DMS53 treated with DMSO at 0.1 percent for 48 hours (cell line): ENCODE measurements around the gene KSR2.
"Not testable (repeated sequence)": the region's sequence is repeated elsewhere in the genome, so short reads cannot be mapped to it uniquely, and the experiment has no call there.

Source experiments
- DNase-seq: peaks from one replicate; lab custom pipeline; 2025; ENCODE audit not compliant: unreplicated experiment; lab: John Stamatoyannopoulos, UW

The KSR2 gene

GRCh38 chr12:117829108-117829507, 139.7 kb downstream of the KSR2 start:
- DNase-seq = no peak

GRCh38 chr12:117827660-117828059, 141.1 kb downstream of the KSR2 start:
- no peak for DNase-seq

GRCh38 chr12:117825827-117826226, 143.0 kb downstream of the KSR2 start:
- DNase-seq = no peak

GRCh38 chr12:117821480-117822175, 147.2 kb downstream of the KSR2 start:
- DNase-seq = no peak

GRCh38 chr12:117820216-117820907, 148.4 kb downstream of the KSR2 start:
- DNase-seq = no peak

- no peak for DNase-seq
Measured at GRCh38 chr12:117819160-117819559, 149.6 kb downstream of the KSR2 start.

- no peak for DNase-seq
Measured at GRCh38 chr12:117818400-117818799, 150.4 kb downstream of the KSR2 start.

- DNase-seq = no peak
Measured at GRCh38 chr12:117809509-117809908, 159.3 kb downstream of the KSR2 start.

GRCh38 chr12:117807946-117808345, 160.8 kb downstream of the KSR2 start:
- DNase-seq = no peak

- no peak for DNase-seq
Measured at GRCh38 chr12:117807355-117807754, 161.4 kb downstream of the KSR2 start.

- no peak for DNase-seq
Measured at GRCh38 chr12:117805865-117806264, 162.9 kb downstream of the KSR2 start.

- DNase-seq = no peak
Measured at GRCh38 chr12:117803001-117803400, 165.8 kb downstream of the KSR2 start.

GRCh38 chr12:117800711-117801110, 168.1 kb downstream of the KSR2 start:
- DNase-seq = not testable (repeated sequence)

GRCh38 chr12:117797202-117797601, 171.6 kb downstream of the KSR2 start:
- no peak for DNase-seq

- DNase-seq = no peak
Measured at GRCh38 chr12:117792877-117793424, 175.8 kb downstream of the KSR2 start.

GRCh38 chr12:117792471-117792870, 176.3 kb downstream of the KSR2 start:
- DNase-seq = no peak

GRCh38 chr12:117790948-117791347, 177.8 kb downstream of the KSR2 start:
- no peak for DNase-seq

- DNase-seq = no peak
Measured at GRCh38 chr12:117790198-117790597, 178.6 kb downstream of the KSR2 start.

- DNase-seq = no peak
Measured at GRCh38 chr12:117789195-117789912, 179.4 kb downstream of the KSR2 start.

- DNase-seq = no peak
Measured at GRCh38 chr12:117778656-117779055, 190.1 kb downstream of the KSR2 start.

- no peak for DNase-seq
Measured at GRCh38 chr12:117774941-117775775, 193.6 kb downstream of the KSR2 start.
